Neural crest cell (in vitro differentiated cells): ENCODE measurements around the gene MVB12B. TPM values are rescaled to one million over a fixed set of nuclear protein-coding genes. Genes with fewer than 3 reads are reported as not detected.

Experiments
- DNase-seq: peaks from one replicate; pipeline ENCODE4 v3.0.0; 2021; ENCODE audit warnings: low read depth, mixed read lengths, low spot score
- H3K27ac Mint-ChIP-seq: one replicate; pipeline ENCODE4 v1.8.0; 2021; ENCODE audit warnings: mild to moderate bottlenecking, mixed read lengths; ENCODE audit not compliant: unreplicated experiment
- H3K27me3 Mint-ChIP-seq: 2 replicates; pipeline ENCODE4 v1.8.0; 2021; ENCODE audit warnings: low read depth, mild to moderate bottlenecking, mixed read lengths
- H3K36me3 Mint-ChIP-seq: 2 replicates; pipeline ENCODE4 v1.8.0; 2021; ENCODE audit warnings: low read depth, mild to moderate bottlenecking, mixed read lengths
- H3K4me1 Mint-ChIP-seq: 2 replicates; pipeline ENCODE4 v1.8.0; 2021; ENCODE audit warnings: mixed read lengths
- H3K4me3 Mint-ChIP-seq: one replicate; pipeline ENCODE4 v1.8.0; 2021; ENCODE audit warnings: mild to moderate bottlenecking, mixed read lengths
- H3K9me3 Mint-ChIP-seq: 2 replicates; pipeline ENCODE4 v1.8.0; 2021; ENCODE audit warnings: mixed read lengths
- CTCF ChIP-seq: fragments of 200-600 bp; sonication (generic); conservative IDR thresholded peaks from 2 replicates; pipeline ENCODE4 v1.5.0; 2021; ENCODE audit warnings: antibody characterized with exemption, mild to moderate bottlenecking
- total RNA-seq: library from RNA; stranded (reverse); gene quantifications from 2 replicates; pipeline ENCODE4 v1.2.1, GENCODE V29; 2021

The MVB12B gene
- total RNA-seq, 1 donor from 2014 or later: 68.1 TPM

GRCh38 chr9:126483468-126484073 is 156.9 kb downstream of the MVB12B start:
- peaks cover 9% of the 10 kb centered on the region for H3K4me1 Mint-ChIP-seq
- H3K4me3 Mint-ChIP-seq: no peak overlapping the region
- H3K9me3 Mint-ChIP-seq: no peaks in the 10 kb centered on the region
- no peaks in the 10 kb centered on the region for H3K36me3 Mint-ChIP-seq
- no peaks in the 10 kb centered on the region for H3K27me3 Mint-ChIP-seq
- DNase-seq: no peak
- TF ChIP-seq CTCF: no peak
- H3K27ac Mint-ChIP-seq: peak overlapping the region; percentile 35

GRCh38 chr9:126485662-126486061 is 159.0 kb downstream of the MVB12B start:
- DNase-seq: no peak
- Mint-ChIP-seq H3K27ac (no peak overlapping the region), H3K27me3 (no peaks in the 10 kb centered on the region), H3K4me3 (no peak overlapping the region), H3K9me3 (no peaks in the 10 kb centered on the region), H3K36me3 (no peaks in the 10 kb centered on the region), H3K4me1 (peaks cover 9% of the 10 kb centered on the region)
- no peak for TF ChIP-seq CTCF

GRCh38 chr9:126486276-126486675 is 159.6 kb downstream of the MVB12B start:
- no peaks in the 10 kb centered on the region for H3K9me3 Mint-ChIP-seq
- no peaks in the 10 kb centered on the region for H3K27me3 Mint-ChIP-seq

GRCh38 chr9:126487856-126488255 is 161.2 kb downstream of the MVB12B start:
- H3K27me3 Mint-ChIP-seq: no peaks in the 10 kb centered on the region
- H3K4me1 Mint-ChIP-seq: peaks cover 7% of the 10 kb centered on the region
- H3K36me3 Mint-ChIP-seq: no peaks in the 10 kb centered on the region
- no peak for DNase-seq
- H3K4me3 Mint-ChIP-seq: no peak overlapping the region
- no peak overlapping the region for H3K27ac Mint-ChIP-seq
- no peaks in the 10 kb centered on the region for H3K9me3 Mint-ChIP-seq
- no peak for TF ChIP-seq CTCF

More at GRCh38 chr9:126486276-126486675, 159.6 kb downstream of the MVB12B start:
- H3K27ac Mint-ChIP-seq: no peak overlapping the region
- no peaks in the 10 kb centered on the region for H3K36me3 Mint-ChIP-seq
- DNase-seq: no peak
- H3K4me3 Mint-ChIP-seq: no peak overlapping the region
- no peak for TF ChIP-seq CTCF
- H3K4me1 Mint-ChIP-seq: peaks cover 9% of the 10 kb centered on the region

- DNase-seq: no peak
- no peaks in the 10 kb centered on the region for H3K27me3 Mint-ChIP-seq
- no peak overlapping the region for H3K4me3 Mint-ChIP-seq
- H3K36me3 Mint-ChIP-seq: no peaks in the 10 kb centered on the region
- H3K9me3 Mint-ChIP-seq: no peaks in the 10 kb centered on the region
- no peak for TF ChIP-seq CTCF
- H3K4me1 Mint-ChIP-seq: peaks cover 7% of the 10 kb centered on the region
- H3K27ac Mint-ChIP-seq: no peak overlapping the region
Measured at GRCh38 chr9:126488310-126488709, 161.7 kb downstream of the MVB12B start.
